HG03457 (cell line): Measurements from ENCODE around the gene MLLT6.
A peak's percentile ranks its signal among the peaks of the same experiment; 100 is the strongest.
"Not testable (repeated sequence)": the region's sequence is repeated elsewhere in the genome, so short reads cannot be mapped to it uniquely, and the experiment has no call there.

Source experiments
- ATAC-seq: cut with Tn5 transposase; IDR thresholded peaks from one replicate; pipeline ENCODE4 v1.9.1; 2021; ENCODE audit warnings: moderate number of reproducible peaks; ENCODE audit not compliant: unreplicated experiment

MLLT6 gene

GRCh38 chr17:38725066-38725465 is 20.0 kb downstream of the MLLT6 start:
- no peak for ATAC-seq

DNA sequence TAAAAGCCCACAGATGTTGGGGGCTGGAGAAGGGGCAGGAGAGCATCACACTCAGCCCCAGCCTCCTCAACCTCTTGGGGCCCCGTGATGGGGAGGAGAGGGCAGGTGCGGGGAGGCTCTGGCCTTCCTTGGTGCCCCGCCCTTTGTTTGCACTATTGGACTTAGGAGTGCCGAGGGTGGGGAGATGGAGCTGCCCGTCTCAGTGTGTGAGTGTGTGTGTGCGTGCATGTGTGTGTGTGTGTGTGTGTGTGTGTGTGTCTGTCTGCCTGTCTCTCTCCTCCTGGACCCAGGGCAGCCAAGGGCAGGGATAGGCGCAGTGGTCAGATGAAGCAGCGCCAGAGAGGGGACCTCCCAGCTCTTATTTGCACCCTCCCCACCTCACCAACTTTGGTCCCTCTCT is 21.1 kb downstream of the MLLT6 start:
- not testable (repeated sequence) for ATAC-seq

DNA sequence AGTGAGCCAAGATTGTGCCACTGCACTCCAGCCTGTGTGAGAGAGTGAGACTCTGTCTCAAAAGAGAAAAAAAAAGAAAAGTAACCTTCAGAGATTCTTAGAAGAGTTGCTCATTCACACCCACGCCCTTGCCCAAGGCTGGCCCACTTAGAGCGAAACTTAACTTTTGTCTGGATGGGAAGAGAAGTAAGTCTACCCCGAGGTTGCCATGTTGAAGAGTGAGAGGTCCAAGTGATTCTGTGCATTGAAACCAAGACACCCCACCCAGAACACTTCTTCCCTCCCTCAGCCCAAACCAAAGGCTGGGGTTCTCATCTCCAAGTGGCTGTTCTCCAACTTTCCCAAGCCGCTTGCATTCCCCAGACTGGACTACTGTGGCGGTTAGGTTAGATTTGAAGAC is 22.7 kb downstream of the MLLT6 start:
- no peak for ATAC-seq

- no peak for ATAC-seq
These were observed 23.3 kb downstream of the MLLT6 start for GRCh38 chr17:38728290-38728831.

- no peak for ATAC-seq
These were observed 24.4 kb downstream of the MLLT6 start for GRCh38 chr17:38729368-38729885.

GRCh38 chr17:38729886-38730525 is 24.9 kb downstream of the MLLT6 start, which contains the start of gene CISD3:
CISD3 (plus strand) TSS chr17:38730341; CDS start chr17:38730359, 18 bp downstream.
- ATAC-seq, result peak; percentile 53

DNA sequence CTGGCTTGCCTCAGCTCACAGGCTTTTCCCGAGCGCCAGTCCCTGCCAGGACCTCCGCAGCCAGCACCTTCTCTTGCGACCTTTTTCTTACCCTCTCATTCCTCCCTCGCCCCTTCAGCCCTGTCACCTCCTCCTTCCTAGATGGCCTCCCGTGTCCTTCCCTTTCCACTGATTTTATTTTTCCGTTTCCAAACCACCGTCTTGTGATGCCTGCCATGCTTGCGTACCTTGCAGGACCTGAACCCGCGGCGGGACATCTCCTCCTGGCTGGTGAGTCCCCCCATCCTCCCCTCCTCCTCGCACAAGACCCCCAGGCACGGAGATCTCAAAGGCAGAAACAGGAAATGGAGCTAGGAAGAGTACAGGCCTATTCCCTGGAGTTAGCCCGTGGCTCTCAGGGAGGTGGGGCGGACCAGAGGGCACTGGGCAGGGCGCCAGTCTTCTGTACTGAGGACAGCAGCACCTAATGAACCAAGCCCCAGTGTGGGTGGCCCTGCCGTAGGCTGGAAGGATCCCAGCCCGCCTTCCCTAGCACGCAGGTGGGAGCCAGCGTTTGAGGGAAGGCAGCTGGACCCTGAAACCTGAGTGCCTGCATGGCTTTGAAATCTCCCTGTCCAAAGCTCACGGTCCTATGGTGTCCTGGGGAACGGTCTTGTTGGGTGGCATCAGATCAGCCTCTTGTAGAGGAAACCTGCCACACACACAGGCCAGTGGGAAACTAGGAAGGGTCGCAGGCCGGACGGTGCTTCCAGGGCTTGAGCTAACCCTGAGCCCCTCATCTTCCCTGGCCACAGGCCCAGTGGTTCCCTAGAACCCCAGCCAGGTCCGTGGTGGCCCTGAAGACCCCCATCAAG is 25.7 kb downstream of the MLLT6 start:
- ATAC-seq, result no peak

GRCh38 chr17:38731526-38732294 is 26.6 kb downstream of the MLLT6 start:
- no peak for ATAC-seq

DNA sequence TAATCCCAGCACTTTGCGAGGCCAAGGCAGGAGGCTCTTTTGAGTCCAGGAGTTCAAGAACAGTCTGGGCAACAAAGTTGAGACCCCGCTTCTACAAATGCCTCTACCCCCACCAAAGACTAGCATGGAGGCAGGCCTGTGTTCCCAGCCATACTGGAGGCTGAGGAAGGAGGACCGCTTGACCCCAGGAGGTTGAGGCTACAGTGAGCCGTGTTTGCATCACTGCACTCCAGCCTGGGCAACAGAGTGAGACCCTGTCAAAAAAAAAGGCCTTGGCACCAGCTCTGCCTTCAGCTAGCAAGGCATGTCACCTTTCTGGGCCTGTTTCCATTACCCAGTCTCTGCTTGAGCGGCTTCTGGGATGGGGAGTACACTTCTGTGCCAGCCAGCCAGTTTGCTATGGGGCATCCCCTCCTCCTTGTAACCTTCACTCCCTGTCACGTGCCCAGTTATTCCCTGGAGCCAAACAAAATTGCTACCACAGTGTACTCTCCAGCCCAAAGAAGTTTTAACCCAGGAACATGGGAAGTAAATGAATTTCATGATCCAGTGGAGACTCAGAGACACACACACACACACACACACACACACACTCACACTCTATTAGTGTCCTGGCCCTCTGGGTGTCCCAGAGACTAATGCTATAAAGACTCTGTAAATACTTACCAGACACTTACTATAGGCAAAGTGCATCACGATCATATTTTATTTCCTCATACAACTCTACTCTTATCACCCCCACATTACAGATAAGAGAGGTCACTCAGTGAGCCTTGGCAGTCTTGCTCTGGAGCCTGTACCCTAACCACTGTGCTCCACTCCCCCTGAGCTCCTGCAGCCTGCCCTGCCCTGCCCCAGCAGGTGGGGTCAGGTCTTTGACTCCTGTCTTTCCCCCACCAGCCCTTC is 27.6 kb downstream of the MLLT6 start:
- no peak for ATAC-seq

- no peak for ATAC-seq
These were observed 28.4 kb downstream of the MLLT6 start for GRCh38 chr17:38733282-38733981.

GRCh38 chr17:38733982-38734973 is 29.2 kb downstream of the MLLT6 start:
- ATAC-seq, result no peak

- no peak for ATAC-seq
These were observed 30.3 kb downstream of the MLLT6 start for GRCh38 chr17:38735161-38735997.

DNA sequence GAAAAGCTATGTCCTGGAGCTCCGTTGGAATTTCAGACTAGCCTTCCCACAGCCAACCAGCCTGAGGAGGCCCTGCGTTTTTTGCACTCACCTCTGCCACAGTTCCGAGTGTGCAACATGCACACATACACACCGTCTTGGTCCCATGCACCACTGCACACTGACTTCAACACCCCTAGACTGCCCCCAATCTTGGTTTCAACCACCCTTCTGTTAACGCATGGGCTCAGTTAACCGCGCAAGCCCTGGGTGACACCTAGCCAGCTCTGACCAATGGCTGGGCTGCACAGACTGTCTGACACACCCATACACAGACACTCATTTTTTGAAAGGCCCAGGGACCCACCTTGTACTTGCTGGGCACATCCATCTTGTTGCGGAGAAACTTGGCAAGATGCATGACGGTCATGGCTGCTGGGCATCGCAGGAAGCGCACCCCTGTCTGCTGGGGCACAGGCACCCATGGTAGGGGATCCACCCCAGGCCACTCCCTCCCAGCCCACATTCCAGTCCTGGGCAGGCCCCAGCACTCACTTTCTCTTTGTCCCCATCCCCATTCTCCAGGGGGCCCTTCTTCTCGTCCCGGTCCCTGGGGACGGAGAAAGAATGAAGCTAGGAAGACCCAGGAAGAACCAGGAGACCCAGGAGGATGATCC is 33.1 kb downstream of the MLLT6 start:
- no peak for ATAC-seq

GRCh38 chr17:38738686-38739085 is 33.6 kb downstream of the MLLT6 start:
- ATAC-seq, result no peak

DNA sequence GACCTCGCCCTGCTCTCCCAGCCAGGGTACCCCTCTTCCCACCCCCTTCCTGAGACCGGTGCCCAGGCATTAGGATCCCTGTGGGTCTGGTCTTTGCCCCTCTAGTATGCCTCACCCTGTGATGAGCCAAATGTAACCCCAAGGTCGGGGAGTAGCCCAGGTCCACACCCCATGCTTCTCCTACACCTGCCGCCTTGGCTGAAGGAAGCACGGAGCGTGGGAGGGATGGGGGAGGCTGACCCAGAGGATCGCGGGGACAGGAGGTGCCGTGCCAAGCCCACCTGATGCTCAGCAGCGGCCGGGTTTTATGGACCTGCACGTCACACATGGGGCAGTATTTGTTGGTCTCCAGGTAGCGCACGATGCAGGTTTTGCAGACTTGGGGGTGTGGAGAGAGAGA is 34.2 kb downstream of the MLLT6 start:
- ATAC-seq, result no peak

DNA sequence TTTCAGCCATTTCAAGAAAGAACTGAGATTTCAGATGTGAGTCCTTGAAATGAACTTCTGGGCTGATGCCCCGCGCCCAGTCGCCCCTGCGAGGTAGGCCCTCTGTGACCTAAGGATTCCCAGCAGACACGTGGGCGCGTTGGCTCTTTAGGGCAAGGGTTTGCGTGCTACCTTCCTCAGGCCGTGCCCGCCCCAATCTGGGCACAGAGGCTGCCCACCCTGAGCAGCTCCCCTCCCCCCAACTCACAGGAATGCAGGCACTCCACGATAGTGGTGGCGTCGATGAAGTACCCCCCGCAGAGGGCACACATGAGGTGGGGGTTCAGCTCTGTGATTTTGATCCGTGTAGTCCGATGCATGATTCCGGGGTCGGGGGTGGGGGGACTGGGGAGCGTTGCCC is 35.0 kb downstream of the MLLT6 start:
- ATAC-seq, result no peak

DNA sequence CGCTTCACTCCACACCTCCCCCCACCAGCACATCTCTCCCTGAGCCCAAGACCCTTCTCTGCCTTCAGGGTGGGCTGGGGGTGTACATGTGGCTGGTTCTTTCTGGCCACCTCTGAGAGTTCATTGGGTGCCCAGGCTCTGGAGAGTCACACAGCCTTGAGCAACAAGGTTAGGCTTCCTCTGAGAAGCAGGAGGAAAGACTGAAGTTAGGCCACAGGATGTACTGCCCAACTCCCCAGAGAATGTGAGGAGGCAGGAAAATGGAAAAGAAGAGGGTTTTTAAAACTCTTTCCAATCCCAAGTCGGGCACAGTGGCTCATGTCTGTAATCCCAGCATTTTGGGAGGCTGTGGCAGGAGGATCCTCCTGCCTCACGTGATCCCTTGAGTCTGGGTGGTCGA is 35.7 kb downstream of the MLLT6 start:
- no peak for ATAC-seq
